ENCODE measurements around the gene OAS3. TPM values are rescaled to one million over a fixed set of nuclear protein-coding genes. Genes with fewer than 3 reads are reported as not detected.
"Not testable (repeated sequence)": the region's sequence is repeated elsewhere in the genome, so short reads cannot be mapped to it uniquely, and the experiment has no call there.

OAS3 gene
- total RNA-seq, 2 experiments from 2014 or later = 37.4 to 39.8 TPM

DNA sequence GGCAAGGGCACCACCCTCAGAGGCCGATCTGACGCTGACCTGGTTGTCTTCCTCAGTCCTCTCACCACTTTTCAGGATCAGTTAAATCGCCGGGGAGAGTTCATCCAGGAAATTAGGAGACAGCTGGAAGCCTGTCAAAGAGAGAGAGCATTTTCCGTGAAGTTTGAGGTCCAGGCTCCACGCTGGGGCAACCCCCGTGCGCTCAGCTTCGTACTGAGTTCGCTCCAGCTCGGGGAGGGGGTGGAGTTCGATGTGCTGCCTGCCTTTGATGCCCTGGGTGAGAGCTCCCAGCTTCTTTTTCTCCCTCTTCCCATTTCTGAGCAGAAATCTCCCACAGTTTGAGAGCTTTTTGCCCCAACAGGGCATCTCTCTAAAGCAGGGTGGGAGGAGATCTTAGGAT, 29.7 kb upstream of the OAS3 start:
- Mint-ChIP-seq H3K36me3 (peaks cover 37% of the 10 kb centered on the region), H3K27me3 (no peaks in the 10 kb centered on the region), H3K4me1 (peaks cover 42% of the 10 kb centered on the region), H3K27ac (peak overlapping the region; percentile 45), H3K4me3 (peak overlapping the region; percentile 90), H3K9me3 (peaks cover 11% of the 10 kb centered on the region)
- peak; percentile 4 for DNase-seq

DNA sequence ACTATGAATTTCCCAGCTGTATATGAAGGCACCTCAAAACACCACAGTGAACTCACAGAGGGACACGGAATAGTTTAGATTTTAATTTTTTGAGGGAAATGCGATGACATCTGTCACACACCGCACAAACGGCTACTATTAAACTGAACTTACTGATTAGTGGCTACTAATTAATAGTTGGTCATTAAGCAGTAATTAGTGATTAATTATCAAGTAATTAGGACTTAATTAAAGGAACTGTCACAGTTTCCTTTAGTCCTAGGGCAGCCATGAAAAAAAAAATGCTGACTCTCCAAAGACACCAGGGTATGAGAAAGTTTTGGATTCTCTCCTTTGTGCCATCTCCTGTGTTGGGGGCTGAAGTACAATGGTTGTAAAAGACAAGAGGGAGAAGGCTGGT, 28.6 kb upstream of the OAS3 start:
- Mint-ChIP-seq H3K4me3 (no peak overlapping the region), H3K9me3 (peaks cover 15% of the 10 kb centered on the region), H3K36me3 (peaks cover 42% of the 10 kb centered on the region), H3K27ac (peak overlapping the region; percentile 34), H3K4me1 (peaks cover 36% of the 10 kb centered on the region), H3K27me3 (no peaks in the 10 kb centered on the region)
- DNase-seq = no peak

DNA sequence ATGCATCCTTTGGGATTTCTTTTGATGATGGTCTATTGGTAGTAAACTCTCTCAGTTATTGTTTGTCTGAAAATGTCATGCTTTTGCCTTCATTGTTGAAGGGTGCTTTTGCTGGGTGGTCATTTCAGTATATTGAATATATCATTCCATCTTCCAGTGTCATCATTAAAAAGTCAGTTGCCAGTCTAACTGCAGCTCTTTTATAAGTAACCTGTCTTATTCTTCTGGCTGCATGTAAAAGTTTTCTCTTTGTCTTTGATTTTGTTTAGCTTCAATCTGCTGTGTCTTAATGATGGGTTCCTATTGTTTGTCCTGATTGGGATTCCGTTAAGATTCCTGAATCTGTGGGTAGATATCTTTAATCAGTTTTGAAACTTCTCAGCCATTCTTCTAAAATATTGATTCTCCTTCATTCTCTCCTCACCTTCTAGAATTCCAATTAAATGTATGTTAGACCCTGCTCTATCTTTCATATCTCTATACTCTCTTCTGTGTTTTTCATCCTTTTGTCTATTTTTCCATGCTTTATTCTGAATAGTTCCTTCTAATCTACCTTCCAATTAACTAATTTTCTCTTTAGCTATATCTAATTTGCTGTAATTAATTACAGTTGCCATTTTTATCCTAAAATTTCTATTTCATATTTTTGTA, 25.1 kb upstream of the OAS3 start:
- Mint-ChIP-seq H3K4me3 (no peak overlapping the region), H3K27me3 (no peaks in the 10 kb centered on the region), H3K36me3 (peaks cover 60% of the 10 kb centered on the region), H3K27ac (no peak overlapping the region), H3K9me3 (peaks cover 15% of the 10 kb centered on the region), H3K4me1 (peaks cover 20% of the 10 kb centered on the region)
- DNase-seq = no peak

DNA sequence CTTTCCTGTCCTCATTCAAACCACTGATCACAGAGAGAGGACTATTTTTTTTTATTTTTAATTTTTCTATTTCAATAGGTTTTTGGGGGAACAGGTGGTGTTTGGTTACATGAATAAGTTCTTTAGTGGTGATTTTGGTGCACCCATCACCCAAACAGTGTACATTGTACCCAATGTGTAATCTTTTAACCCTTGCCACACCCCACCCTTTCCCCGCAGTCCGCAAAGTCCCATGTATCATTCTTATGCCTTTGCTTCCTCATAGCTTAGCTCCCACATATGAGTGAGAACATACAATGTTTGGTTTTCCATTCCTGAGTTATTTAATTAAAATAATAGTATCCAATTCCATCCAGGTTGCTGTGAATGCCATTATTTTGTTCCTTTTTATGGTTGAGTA, 24.4 kb upstream of the OAS3 start:
- not testable (repeated sequence) for H3K27ac Mint-ChIP-seq, H3K27me3 Mint-ChIP-seq, H3K4me3 Mint-ChIP-seq, DNase-seq
- peaks cover 12% of the 10 kb centered on the region for H3K4me1 Mint-ChIP-seq
- peaks cover 15% of the 10 kb centered on the region for H3K9me3 Mint-ChIP-seq
- peaks cover 62% of the 10 kb centered on the region for H3K36me3 Mint-ChIP-seq

DNA sequence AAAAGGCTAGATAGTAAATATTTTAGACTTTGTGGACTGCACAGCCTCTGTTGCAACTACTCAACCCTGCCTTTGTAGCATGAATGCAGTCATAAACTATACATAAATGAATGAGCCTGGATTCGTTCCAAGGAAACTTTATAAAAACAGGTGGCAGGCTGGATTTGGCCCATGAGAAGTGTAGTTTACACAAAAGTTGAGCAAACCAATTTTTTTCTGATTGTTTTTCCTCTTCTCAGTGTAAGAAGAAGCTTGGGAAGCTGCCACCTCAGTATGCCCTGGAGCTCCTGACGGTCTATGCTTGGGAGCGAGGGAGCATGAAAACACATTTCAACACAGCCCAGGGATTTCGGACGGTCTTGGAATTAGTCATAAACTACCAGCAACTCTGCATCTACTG, 22.0 kb upstream of the OAS3 start:
- H3K36me3 Mint-ChIP-seq = peaks cover 53% of the 10 kb centered on the region
- DNase-seq = no peak
- H3K9me3 Mint-ChIP-seq = peaks cover 15% of the 10 kb centered on the region
- no peaks in the 10 kb centered on the region for H3K27me3 Mint-ChIP-seq
- no peak overlapping the region for H3K4me3 Mint-ChIP-seq
- H3K27ac Mint-ChIP-seq = no peak overlapping the region
- H3K4me1 Mint-ChIP-seq = no peaks in the 10 kb centered on the region

DNA sequence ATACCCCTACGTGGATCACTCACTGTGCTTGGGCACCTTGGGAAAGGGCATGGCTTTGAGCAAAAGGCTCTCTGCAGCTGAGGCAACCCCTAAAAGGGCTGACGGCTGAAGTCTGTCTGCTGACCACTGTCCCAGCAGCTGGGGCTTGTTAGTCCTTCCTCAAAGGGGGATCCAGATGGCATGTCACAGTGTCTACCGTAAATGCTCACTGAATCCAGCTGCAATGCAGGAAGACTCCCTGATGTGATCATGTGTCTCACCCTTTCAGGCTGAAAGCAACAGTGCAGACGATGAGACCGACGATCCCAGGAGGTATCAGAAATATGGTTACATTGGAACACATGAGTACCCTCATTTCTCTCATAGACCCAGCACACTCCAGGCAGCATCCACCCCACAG, 19.2 kb upstream of the OAS3 start:
- Mint-ChIP-seq H3K36me3 (peaks cover 33% of the 10 kb centered on the region), H3K4me3 (no peak overlapping the region), H3K27me3 (no peaks in the 10 kb centered on the region), H3K9me3 (peaks cover 3% of the 10 kb centered on the region), H3K27ac (no peak overlapping the region), H3K4me1 (no peaks in the 10 kb centered on the region)
- DNase-seq = no peak

DNA sequence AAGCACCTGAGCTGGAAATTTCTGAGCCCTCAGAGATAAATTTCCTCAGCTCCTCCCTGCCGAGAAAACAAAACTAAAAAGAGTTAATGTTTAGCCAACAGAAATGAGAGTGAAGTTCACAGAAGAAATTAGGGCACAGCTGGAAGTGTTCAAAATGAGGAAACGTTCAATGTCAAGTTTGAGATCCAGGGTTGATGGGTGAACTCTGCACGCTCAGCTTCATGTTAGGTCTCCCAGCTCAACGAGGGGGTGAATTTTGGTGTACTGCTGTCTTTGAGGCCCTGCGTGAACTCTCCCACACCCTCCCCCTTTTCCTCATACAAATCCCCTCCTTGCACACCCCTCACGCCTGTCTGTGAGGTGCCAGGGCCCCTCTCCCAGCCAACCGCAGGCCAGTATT, 13.3 kb upstream of the OAS3 start:
- H3K36me3 Mint-ChIP-seq = no peaks in the 10 kb centered on the region
- DNase-seq = no peak
- H3K9me3 Mint-ChIP-seq = peaks cover 7% of the 10 kb centered on the region
- H3K27me3 Mint-ChIP-seq = no peaks in the 10 kb centered on the region
- no peaks in the 10 kb centered on the region for H3K4me1 Mint-ChIP-seq
- H3K27ac Mint-ChIP-seq = no peak overlapping the region
- no peak overlapping the region for H3K4me3 Mint-ChIP-seq

DNA sequence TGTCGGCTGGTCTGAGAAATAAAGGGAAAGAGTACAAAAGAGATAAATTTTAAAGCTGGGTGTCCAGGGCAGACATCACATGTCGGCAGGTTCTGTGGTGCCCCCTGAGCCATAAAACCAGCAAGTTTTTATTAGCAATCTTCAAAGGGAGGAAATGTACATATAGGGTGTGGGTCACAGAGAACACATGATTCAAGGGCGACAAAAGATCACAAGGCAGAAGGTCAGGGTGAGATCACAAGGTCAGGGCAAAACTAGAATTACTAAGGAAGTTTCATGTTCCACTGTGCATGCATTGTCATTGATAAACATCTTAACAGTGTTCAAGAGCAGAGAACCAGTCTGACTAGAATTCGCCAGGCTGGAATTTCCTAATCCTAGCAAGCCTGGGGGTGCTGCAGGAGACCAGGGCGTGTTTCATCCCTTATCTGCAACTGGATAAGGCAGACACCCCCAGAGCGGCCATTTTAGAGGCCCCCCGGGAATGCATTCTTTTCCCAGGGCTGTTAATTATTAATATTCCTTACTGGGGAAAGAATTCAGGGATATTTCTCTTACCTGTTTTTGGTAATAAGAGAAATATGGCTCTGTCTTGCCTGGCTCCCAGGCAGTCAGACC, 11.7 kb upstream of the OAS3 start:
- not testable (repeated sequence) for H3K4me3 Mint-ChIP-seq, DNase-seq, H3K9me3 Mint-ChIP-seq, H3K27ac Mint-ChIP-seq, H3K4me1 Mint-ChIP-seq, H3K27me3 Mint-ChIP-seq, H3K36me3 Mint-ChIP-seq

DNA sequence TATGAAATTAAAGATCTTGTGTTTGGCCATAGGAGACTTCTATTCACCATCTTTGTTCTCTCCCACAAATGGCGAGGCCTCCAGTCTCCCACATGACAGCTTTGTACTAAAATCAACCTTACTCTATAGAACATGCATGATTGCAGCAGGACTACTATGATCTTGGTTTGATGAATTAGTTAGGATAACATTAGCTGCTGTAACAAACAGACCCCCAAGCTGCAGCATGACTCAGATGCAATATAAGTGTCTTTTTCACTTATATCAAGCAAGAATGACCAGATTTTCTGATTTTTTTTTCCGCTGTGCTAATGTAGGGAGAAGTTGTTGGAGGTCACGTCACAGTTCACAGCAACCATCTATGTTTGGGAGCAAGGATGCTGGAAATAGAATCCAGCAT, 10.8 kb upstream of the OAS3 start:
- DNase-seq = no peak
- peaks cover 7% of the 10 kb centered on the region for H3K9me3 Mint-ChIP-seq
- no peak overlapping the region for H3K27ac Mint-ChIP-seq
- H3K36me3 Mint-ChIP-seq = no peaks in the 10 kb centered on the region
- no peak overlapping the region for H3K4me3 Mint-ChIP-seq
- H3K27me3 Mint-ChIP-seq = no peaks in the 10 kb centered on the region
- H3K4me1 Mint-ChIP-seq = no peaks in the 10 kb centered on the region

DNA sequence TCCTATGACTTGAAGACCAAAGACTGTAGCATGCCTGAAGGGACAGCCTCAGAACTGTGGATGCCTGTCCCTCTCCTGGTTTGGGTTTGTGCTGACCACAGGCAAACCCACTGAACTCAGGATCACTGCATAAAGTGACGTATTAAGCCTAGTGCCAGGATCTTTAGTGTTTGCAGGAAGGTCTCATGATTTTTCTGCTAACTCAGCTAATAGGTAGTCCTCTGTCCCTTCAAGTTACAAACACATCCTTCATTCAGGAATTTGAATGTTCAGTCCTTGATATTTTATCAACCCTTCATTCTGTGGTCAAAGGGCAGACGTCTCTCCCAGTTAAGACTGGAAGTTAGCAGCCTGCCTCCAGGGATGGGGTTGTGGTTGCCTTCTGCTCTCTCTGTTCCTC, 10.3 kb upstream of the OAS3 start:
- DNase-seq = no peak

DNA sequence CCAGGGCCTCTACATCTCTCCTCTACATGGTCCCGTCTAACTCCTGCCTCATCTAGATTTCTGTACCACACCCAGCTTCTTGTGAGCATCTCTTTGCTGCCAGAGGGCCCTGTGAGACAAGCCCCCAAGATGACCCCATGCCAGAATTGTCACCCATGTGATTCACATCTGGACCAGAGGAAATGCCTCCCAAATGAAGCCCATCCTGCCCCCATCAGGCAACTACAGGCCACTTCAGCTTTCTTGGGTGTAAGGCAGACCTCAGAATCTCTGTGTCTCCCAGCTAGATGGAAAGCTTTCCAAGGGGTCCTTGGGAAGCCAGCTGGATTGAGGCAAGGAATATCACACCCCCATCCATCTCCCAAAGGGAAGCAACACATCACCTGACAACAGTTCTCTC, 9.3 kb upstream of the OAS3 start:
- Mint-ChIP-seq H3K27ac (no peak overlapping the region), H3K36me3 (no peaks in the 10 kb centered on the region), H3K4me3 (no peak overlapping the region), H3K4me1 (no peaks in the 10 kb centered on the region), H3K27me3 (no peaks in the 10 kb centered on the region), H3K9me3 (peaks cover 7% of the 10 kb centered on the region)
- no peak for DNase-seq

More for the DNA sequence above, 10.3 kb upstream of the OAS3 start:
- peaks cover 7% of the 10 kb centered on the region for H3K9me3 Mint-ChIP-seq
- H3K27me3 Mint-ChIP-seq = no peaks in the 10 kb centered on the region
- H3K4me1 Mint-ChIP-seq = no peaks in the 10 kb centered on the region
- no peak overlapping the region for H3K4me3 Mint-ChIP-seq
- no peak overlapping the region for H3K27ac Mint-ChIP-seq
- no peaks in the 10 kb centered on the region for H3K36me3 Mint-ChIP-seq

DNA sequence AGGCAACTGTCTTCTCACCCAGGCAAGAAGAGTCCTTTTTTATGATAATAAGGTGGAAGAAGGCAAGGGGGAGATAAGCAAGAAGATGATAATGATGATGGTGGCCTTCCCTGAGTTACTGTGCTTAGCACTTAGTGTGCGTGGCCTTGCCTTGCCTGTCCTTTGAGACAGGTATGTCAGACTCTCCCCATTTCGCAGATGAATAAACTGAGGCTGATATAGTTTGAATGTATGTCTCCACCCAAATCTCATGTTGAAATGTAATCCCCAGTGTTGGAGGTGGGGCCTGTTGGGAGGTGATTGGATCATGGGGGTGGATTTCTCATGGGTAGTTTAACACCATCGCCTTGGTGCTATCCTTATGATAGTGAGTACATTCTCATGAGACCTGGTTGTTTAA, 8.6 kb upstream of the OAS3 start:
- no peak for DNase-seq
- no peak overlapping the region for H3K27ac Mint-ChIP-seq
- H3K4me3 Mint-ChIP-seq = no peak overlapping the region
- no peaks in the 10 kb centered on the region for H3K36me3 Mint-ChIP-seq
- peaks cover 7% of the 10 kb centered on the region for H3K9me3 Mint-ChIP-seq
- no peaks in the 10 kb centered on the region for H3K27me3 Mint-ChIP-seq
- H3K4me1 Mint-ChIP-seq = no peaks in the 10 kb centered on the region

DNA sequence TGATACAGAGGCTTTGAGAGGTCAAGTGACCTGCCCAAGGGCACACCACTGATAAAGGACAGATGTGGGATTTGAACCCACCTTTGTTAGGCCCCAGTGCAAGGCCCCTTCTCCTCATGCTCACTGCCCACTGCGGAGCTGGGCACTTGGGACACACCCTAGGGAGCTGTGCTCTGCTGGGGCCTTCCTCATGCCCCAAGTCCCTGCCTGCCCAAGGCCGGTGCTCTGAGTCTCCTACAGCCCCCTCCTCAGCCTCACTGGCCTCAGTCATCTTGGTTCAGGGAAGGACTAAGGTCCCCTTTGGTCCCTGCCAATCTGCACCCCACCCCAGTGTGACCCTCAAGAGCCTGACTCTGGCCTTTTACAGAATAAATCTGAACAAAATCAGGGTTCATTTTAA, 7.9 kb upstream of the OAS3 start:
- Mint-ChIP-seq H3K4me1 (no peaks in the 10 kb centered on the region), H3K9me3 (peaks cover 7% of the 10 kb centered on the region), H3K27ac (no peak overlapping the region), H3K36me3 (no peaks in the 10 kb centered on the region), H3K27me3 (no peaks in the 10 kb centered on the region), H3K4me3 (no peak overlapping the region)
- DNase-seq = no peak

DNA sequence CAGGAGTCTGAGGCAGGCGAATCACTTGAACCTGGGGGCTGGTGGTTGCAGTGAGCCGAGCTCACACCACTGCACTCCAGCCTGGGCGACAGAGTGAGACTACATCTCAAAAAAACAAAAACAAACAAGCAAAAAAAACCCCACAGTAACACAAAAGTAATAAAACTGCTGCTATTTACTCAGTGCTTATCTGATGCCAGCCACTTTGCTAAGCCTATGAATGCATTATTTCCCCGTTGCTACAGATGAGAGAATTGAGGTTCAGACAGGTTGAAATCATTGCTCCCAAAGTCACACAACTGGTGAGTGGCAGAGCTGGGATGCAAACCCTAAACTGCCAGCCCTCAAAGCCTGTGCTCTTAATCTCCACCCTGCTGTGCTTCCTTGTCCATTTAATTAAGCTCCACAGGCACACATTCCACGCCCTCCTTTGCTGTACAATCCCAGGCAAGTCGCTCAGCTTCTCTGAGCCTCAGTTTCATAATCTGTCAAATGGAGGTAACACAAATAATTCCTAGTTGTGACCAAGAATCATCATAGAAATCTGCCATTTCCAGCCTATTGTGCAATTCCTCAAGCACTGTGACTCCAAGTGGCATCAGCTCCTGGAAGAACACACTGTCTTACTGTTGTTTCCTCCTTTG, 5.7 kb upstream of the OAS3 start:
- DNase-seq = no peak
- Mint-ChIP-seq H3K27me3 (no peaks in the 10 kb centered on the region), H3K27ac (no peak overlapping the region), H3K36me3 (no peaks in the 10 kb centered on the region), H3K4me3 (no peak overlapping the region), H3K4me1 (peaks cover 5% of the 10 kb centered on the region), H3K9me3 (peaks cover 4% of the 10 kb centered on the region)

DNA sequence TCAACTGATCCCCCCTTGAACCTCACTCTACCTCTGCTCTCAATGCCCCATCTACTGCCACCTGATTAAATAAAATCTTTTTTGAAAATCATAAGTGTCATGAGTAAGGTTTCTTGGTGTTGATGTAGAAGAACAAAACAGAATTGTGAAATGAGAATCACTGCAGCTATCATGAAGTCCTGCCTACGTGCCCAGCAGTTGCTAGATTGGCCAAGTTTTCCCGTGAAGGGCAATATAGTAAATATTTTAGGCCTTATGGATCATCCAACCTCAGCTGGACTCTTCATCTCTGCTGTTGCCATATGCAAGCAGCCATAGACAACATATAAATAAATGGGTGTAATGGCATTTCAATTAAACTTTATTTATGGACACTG, 5.2 kb upstream of the OAS3 start:
- DNase-seq = no peak
- H3K9me3 Mint-ChIP-seq = peaks cover 3% of the 10 kb centered on the region
- H3K36me3 Mint-ChIP-seq = no peaks in the 10 kb centered on the region
- peaks cover 10% of the 10 kb centered on the region for H3K4me1 Mint-ChIP-seq
- no peak overlapping the region for H3K4me3 Mint-ChIP-seq
- H3K27ac Mint-ChIP-seq = no peak overlapping the region
- H3K27me3 Mint-ChIP-seq = no peaks in the 10 kb centered on the region

DNA sequence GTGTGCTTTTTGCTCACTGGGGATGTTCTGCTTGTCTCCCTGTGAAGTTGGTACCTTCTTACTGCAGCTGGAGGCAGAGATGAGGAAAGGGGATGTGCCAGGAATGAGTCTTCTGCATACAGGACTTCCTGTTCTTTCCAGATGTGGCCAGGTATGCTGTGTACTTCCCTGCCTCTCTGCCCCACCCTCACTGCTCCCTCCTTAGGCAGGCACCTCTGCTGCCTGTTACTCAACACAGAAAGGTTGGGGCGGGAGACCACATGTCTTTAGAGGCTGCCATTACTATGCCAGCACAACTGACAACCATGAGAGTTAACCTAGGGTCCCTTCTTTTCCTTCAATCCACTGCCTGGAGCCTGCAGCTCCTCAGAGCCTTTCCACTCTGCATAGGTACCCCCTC, 2.0 kb upstream of the OAS3 start:
- Mint-ChIP-seq H3K9me3 (peaks cover 3% of the 10 kb centered on the region), H3K4me1 (peaks cover 28% of the 10 kb centered on the region), H3K36me3 (peaks cover 12% of the 10 kb centered on the region), H3K4me3 (no peak overlapping the region), H3K27ac (no peak overlapping the region), H3K27me3 (no peaks in the 10 kb centered on the region)
- DNase-seq = no peak

Measured in activated naive CD8-positive, alpha-beta T cell treated with anti-CD3 and anti-CD28 coated beads for 36 hours (primary cell).